ENCODE results near the gene DNAH1. TPM values are rescaled to one million over a fixed set of nuclear protein-coding genes. Genes with fewer than 3 reads are reported as not detected.

Gene DNAH1
- total and polyA plus RNA-seq, 2 experiments from 2014 or later, result 0.81 to 1.8 TPM

- TF ChIP-seq, protein P1, sequence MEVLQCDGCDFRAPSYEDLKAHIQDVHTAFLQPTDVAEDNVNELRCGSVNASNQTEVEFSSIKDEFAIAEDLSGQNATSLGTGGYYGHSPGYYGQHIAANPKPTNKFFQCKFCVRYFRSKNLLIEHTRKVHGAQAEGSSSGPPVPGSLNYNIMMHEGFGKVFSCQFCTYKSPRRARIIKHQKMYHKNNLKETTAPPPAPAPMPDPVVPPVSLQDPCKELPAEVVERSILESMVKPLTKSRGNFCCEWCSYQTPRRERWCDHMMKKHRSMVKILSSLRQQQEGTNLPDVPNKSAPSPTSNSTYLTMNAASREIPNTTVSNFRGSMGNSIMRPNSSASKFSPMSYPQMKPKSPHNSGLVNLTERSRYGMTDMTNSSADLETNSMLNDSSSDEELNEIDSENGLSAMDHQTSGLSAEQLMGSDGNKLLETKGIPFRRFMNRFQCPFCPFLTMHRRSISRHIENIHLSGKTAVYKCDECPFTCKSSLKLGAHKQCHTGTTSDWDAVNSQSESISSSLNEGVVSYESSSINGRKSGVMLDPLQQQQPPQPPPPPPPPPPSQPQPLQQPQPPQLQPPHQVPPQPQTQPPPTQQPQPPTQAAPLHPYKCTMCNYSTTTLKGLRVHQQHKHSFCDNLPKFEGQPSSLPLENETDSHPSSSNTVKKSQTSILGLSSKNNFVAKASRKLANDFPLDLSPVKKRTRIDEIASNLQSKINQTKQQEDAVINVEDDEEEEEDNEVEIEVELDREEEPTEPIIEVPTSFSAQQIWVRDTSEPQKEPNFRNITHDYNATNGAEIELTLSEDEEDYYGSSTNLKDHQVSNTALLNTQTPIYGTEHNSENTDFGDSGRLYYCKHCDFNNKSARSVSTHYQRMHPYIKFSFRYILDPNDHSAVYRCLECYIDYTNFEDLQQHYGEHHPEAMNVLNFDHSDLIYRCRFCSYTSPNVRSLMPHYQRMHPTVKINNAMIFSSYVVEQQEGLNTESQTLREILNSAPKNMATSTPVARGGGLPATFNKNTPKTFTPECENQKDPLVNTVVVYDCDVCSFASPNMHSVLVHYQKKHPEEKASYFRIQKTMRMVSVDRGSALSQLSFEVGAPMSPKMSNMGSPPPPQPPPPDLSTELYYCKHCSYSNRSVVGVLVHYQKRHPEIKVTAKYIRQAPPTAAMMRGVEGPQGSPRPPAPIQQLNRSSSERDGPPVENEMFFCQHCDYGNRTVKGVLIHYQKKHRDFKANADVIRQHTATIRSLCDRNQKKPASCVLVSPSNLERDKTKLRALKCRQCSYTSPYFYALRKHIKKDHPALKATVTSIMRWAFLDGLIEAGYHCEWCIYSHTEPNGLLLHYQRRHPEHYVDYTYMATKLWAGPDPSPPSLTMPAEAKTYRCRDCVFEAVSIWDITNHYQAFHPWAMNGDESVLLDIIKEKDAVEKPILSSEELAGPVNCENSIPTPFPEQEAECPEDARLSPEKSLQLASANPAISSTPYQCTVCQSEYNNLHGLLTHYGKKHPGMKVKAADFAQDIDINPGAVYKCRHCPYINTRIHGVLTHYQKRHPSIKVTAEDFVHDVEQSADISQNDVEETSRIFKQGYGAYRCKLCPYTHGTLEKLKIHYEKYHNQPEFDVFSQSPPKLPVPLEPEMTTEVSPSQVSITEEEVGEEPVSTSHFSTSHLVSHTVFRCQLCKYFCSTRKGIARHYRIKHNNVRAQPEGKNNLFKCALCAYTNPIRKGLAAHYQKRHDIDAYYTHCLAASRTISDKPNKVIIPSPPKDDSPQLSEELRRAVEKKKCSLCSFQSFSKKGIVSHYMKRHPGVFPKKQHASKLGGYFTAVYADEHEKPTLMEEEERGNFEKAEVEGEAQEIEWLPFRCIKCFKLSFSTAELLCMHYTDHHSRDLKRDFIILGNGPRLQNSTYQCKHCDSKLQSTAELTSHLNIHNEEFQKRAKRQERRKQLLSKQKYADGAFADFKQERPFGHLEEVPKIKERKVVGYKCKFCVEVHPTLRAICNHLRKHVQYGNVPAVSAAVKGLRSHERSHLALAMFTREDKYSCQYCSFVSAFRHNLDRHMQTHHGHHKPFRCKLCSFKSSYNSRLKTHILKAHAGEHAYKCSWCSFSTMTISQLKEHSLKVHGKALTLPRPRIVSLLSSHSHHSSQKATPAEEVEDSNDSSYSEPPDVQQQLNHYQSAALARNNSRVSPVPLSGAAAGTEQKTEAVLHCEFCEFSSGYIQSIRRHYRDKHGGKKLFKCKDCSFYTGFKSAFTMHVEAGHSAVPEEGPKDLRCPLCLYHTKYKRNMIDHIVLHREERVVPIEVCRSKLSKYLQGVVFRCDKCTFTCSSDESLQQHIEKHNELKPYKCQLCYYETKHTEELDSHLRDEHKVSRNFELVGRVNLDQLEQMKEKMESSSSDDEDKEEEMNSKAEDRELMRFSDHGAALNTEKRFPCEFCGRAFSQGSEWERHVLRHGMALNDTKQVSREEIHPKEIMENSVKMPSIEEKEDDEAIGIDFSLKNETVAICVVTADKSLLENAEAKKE (CRISPR knock-in tag; IDR thresholded peaks at IDR 0.05), result no peak
- no peak for TF ChIP-seq NANOG (IDR thresholded peaks at IDR 0.05; ENCODE audit: borderline replicate concordance)
- TF ChIP-seq ZNF331 (CRISPR knock-in tag; IDR thresholded peaks at IDR 0.05; ENCODE audit: low read depth), result no peak
- no peak for TF ChIP-seq CTCF (conservative IDR thresholded peaks at IDR 0.05; ENCODE audit: low read depth in 2 of 2)
Observed at GRCh38 chr3:52441091-52441771, 125.1 kb downstream of the DNAH1 start (continued).

DNA sequence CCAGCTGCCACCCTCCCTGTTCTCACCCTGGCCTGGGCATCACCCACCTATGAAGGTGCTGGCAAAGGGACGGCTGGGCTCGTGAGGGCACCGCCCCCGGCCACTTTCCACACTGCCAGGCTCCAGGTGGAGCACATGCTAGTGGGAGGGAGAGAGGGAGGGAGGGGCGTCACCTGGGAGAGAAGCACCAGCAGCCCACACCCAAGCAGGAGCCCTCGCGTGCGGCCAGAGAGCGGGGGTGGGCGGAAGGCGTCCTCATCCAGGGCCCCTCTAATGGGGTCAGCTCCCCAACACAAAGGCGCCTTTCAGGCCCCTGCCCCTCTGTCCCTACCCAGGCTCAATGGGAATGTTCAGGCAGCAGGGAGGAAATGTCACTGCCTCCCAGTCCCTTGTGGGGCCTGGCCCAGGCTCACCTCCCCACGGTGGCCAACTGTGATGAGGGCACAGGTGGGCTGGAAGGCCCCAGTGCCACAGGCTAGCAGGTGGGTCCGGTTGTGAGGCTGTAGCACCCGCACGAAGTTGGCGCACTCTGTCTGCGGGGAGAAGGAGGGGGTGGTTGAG is 125.7 kb downstream of the DNAH1 start:
- no peak overlapping the region for H3K4me3 Mint-ChIP-seq
- no peak for TF ChIP-seq ZNF114 (CRISPR knock-in tag; IDR thresholded peaks at IDR 0.05)
- no peak for TF ChIP-seq NANOG (IDR thresholded peaks at IDR 0.05; ENCODE audit: borderline replicate concordance)
- TF ChIP-seq JUNB (IDR thresholded peaks at IDR 0.05; ENCODE audit: unreplicated experiment), result no peak
- TF ChIP-seq STAT1 (IDR thresholded peaks at IDR 0.05; ENCODE audit: unreplicated experiment), result no peak
- no peak for TF ChIP-seq REST (IDR thresholded peaks at IDR 0.05; ENCODE audit: unreplicated experiment)
- no peak for TF ChIP-seq ETS1 (IDR thresholded peaks at IDR 0.05)

More for the DNA sequence above, 125.7 kb downstream of the DNAH1 start:
- Histone ChIP-seq H3K4me3 (no peak overlapping the region), H3F3A (replicated peaks; ENCODE audit: low read depth) (no peaks in the 10 kb centered on the region), H4K20me1 (replicated peaks; ENCODE audit: insufficient read depth) (no peaks in the 10 kb centered on the region), H3K79me2 (replicated peaks; ENCODE audit: insufficient read depth) (no peaks in the 10 kb centered on the region), H2AFZ (no peak overlapping the region), H3K4me1 (ENCODE audit: insufficient read depth) (no peaks in the 10 kb centered on the region), H3K36me3 (ENCODE audit: insufficient read depth) (no peaks in the 10 kb centered on the region), H3K27me3 (ENCODE audit: insufficient read depth) (no peaks in the 10 kb centered on the region), H3K4me2 (no peak overlapping the region), H3K9me2 (ENCODE audit: insufficient read depth) (peaks cover 8% of the 10 kb centered on the region; the same call in 1 of the 2 replicates), H3K27ac (ENCODE audit: low read depth) (no peak overlapping the region)
- Mint-ChIP-seq H3K27me3 (ENCODE audit: insufficient read depth, low read depth, poor library complexity) (peaks cover 8% of the 10 kb centered on the region), H3K36me3 (ENCODE audit: low read depth) (no peaks in the 10 kb centered on the region; the same call in 2 of the 3 replicates), H3K9me3 (no peaks in the 10 kb centered on the region), H3K27ac (no peak overlapping the region), H3K4me1 (peaks cover 8% of the 10 kb centered on the region; the same call in 2 of the 3 replicates)
- ATAC-seq, result no peak
- DNase-seq (ENCODE audit: low spot score), result no peak

All from GM23338 (cell line).